HCT116 (cell line): ENCODE data around the gene ZC4H2. TPM values are rescaled to one million over a fixed set of nuclear protein-coding genes. Genes with fewer than 3 reads are reported as not detected.

Source experiments
- ATAC-seq: fragments of 200-7000 bp; cut with Tn5 transposase; 2 replicates; pipeline ENCODE4 v1.9.1; 2020; ENCODE audit warnings: mild to moderate bottlenecking, moderate library complexity
- BruUV-seq: library from RNA; stranded (reverse); fragments of 400-500 nt; replicated peaks from 2 replicates; lab custom pipeline; 2021; lab: Mats Ljungman, UMichigan
- CTCF ChIA-PET: fragments of 300-600 bp; sonication (Branson Sonifier 250); formaldehyde crosslinking; loops from one replicate; lab custom pipeline; 2021; ENCODE audit warnings: antibody characterized with exemption; lab: Charles Lee
- POLR2A ChIA-PET: fragments of 300-600, 350-600 bp; sonication (Branson Sonifier 250); formaldehyde crosslinking; loops from one replicate; lab custom pipeline; 2021; ENCODE audit warnings: antibody characterized with exemption; lab: Charles Lee
- RAD21 ChIA-PET, 2 experiments: fragments of 300-600 bp; sonication (Branson Sonifier 250); formaldehyde crosslinking; loops; one replicate each; lab custom pipeline; 2023; ENCODE audit warnings: low total read pairs in 2 of 2; ENCODE audit not compliant: uncharacterized antibody in 2 of 2, unreplicated experiment in 2 of 2, low non-redundant PET in 1 of 2; lab: Charles Lee
- DNase-seq: peaks from one replicate; pipeline ENCODE4 v3.0.0-alpha.2; 2010; ENCODE audit warnings: low read depth, low spot score
- H2AFZ ChIP-seq: fragments of 200-600 bp; shearing (Covaris generic), sonication (generic); 2 replicates; pipeline ENCODE4 v1.6.1; 2017; ENCODE audit warnings: low read depth, mixed run types, mixed read lengths, antibody characterized with exemption, low read length; ENCODE audit not compliant: poor library complexity, severe bottlenecking
- H3K27ac ChIP-seq: 2 replicates; pipeline ENCODE4 v1.5.1; 2012; ENCODE audit warnings: low read depth, low read length
- H3K27me3 ChIP-seq: fragments of 200-600 bp; sonication (generic); 2 replicates; pipeline ENCODE4 v1.6.1; 2016; ENCODE audit warnings: mixed run types, low read length, mixed read lengths; ENCODE audit not compliant: insufficient read depth
- H3K36me3 ChIP-seq, 2 experiments: fragments of 200-500 bp in 1 of 2; fragments of 200-600 bp in 1 of 2; sonication (Bioruptor generic) in 1 of 2; sonication (generic) in 1 of 2; 2 replicates each; pipeline versions ENCODE4 v1.5.1 to v1.6.1; 2014 to 2016; ENCODE audit warnings: low read length in 2 of 2, inconsistent platforms in 1 of 2, mixed read lengths in 1 of 2, mixed run types in 1 of 2; ENCODE audit not compliant: insufficient read depth in 2 of 2, control insufficient read depth in 1 of 2
- H3K4me1 ChIP-seq, 2 experiments: fragments of 200-600 bp in 1 of 2; sonication (generic) in 1 of 2; 2 replicates each; pipeline versions ENCODE4 v1.5.1 to v1.6.1; 2012 to 2017; ENCODE audit warnings: low read length in 2 of 2, inconsistent platforms in 1 of 2, mild to moderate bottlenecking in 1 of 2, mixed read lengths in 1 of 2, mixed run types in 1 of 2, moderate library complexity in 1 of 2; ENCODE audit not compliant: insufficient read depth in 2 of 2, control insufficient read depth in 1 of 2
- H3K4me2 ChIP-seq: fragments of 200-600 bp; sonication (generic); 2 replicates; pipeline ENCODE4 v1.6.1; 2017; ENCODE audit warnings: mixed run types, low read length, mixed read lengths
- H3K4me3 ChIP-seq, 2 experiments: fragments of 200-600 bp in 1 of 2; sonication (generic) in 1 of 2; replicated peaks in 1 of 2; 2 replicates each; pipeline ENCODE4 v1.5.1; 2011 to 2016; ENCODE audit warnings: low read length in 2 of 2, control low read depth in 1 of 2, low read depth in 1 of 2, mild to moderate bottlenecking in 1 of 2, mixed read lengths in 1 of 2, mixed run types in 1 of 2
- H3K79me2 ChIP-seq: fragments of 200-600 bp; sonication (generic); 2 replicates; pipeline ENCODE4 v1.6.1; 2017; ENCODE audit warnings: mild to moderate bottlenecking, mixed run types, low read length, moderate library complexity, mixed read lengths; ENCODE audit not compliant: insufficient read depth
- H3K9ac ChIP-seq: fragments of 200-600 bp; sonication (generic); 2 replicates; pipeline ENCODE4 v1.6.1; 2016; ENCODE audit warnings: low read length, mixed read lengths
- H3K9me2 ChIP-seq: fragments of 200-600 bp; sonication (generic), shearing (Covaris generic); 2 replicates; pipeline ENCODE4 v1.6.1; 2017; ENCODE audit warnings: mixed run types, mild to moderate bottlenecking, moderate library complexity; ENCODE audit not compliant: insufficient read depth
- H3K9me3 ChIP-seq, 2 experiments: fragments of 200-500 bp in 1 of 2; fragments of 200-600 bp in 1 of 2; sonication (Bioruptor generic) in 1 of 2; sonication (generic) in 1 of 2; 2 replicates each; pipeline ENCODE4 v1.6.1; 2014 to 2017; ENCODE audit warnings: low read length in 2 of 2, mixed read lengths in 2 of 2, inconsistent platforms in 1 of 2, low read depth in 1 of 2, mild to moderate bottlenecking in 1 of 2, mixed run types in 1 of 2, moderate library complexity in 1 of 2; ENCODE audit not compliant: control insufficient read depth in 1 of 2, insufficient read depth in 1 of 2
- H4K20me1 ChIP-seq: fragments of 200-600 bp; sonication (generic), shearing (Covaris generic); 2 replicates; pipeline ENCODE4 v1.6.1; 2017; ENCODE audit warnings: mixed run types, mild to moderate bottlenecking, moderate library complexity; ENCODE audit not compliant: insufficient read depth
- CBX3 ChIP-seq: IDR thresholded peaks from 2 replicates; pipeline ENCODE4 v1.6.1; 2012; ENCODE audit warnings: low read depth
- CTCF ChIP-seq, 3 experiments: fragments of 200-600 bp in 1 of 3; sonication (generic) in 1 of 3; IDR thresholded peaks in 2 of 3; conservative IDR thresholded peaks in 1 of 3; 2 replicates each; pipeline ENCODE4 v1.5.1; 2012 to 2017; ENCODE audit warnings: low read depth in 2 of 3, low read length in 2 of 3, antibody characterized with exemption in 1 of 3, borderline replicate concordance in 1 of 3, control low read depth in 1 of 3, mild to moderate bottlenecking in 1 of 3, mixed read lengths in 1 of 3, mixed run types in 1 of 3, moderate library complexity in 1 of 3; ENCODE audit not compliant: insufficient read depth in 1 of 3
- ELF1 ChIP-seq: IDR thresholded peaks from 2 replicates; pipeline ENCODE4 v1.6.1; 2012; ENCODE audit warnings: low read depth, borderline replicate concordance
- EZH2phosphoT487 ChIP-seq: fragments of 200-600 bp; IDR thresholded peaks from 2 replicates; pipeline ENCODE4 v1.6.1; 2018; ENCODE audit warnings: antibody characterized with exemption, borderline replicate concordance
- POLR2AphosphoS5 ChIP-seq: IDR thresholded peaks from 2 replicates; pipeline ENCODE4 v1.6.1; 2011; ENCODE audit warnings: mild to moderate bottlenecking, low read depth, low read length, moderate library complexity
- RAD21 ChIP-seq: IDR thresholded peaks from 2 replicates; pipeline ENCODE4 v1.6.1; 2012; ENCODE audit warnings: low read depth, mild to moderate bottlenecking
- SIN3A ChIP-seq: IDR thresholded peaks from 2 replicates; pipeline ENCODE4 v1.6.1; 2012; ENCODE audit warnings: low read depth
- SRF ChIP-seq: IDR thresholded peaks from 2 replicates; pipeline ENCODE4 v1.6.1; 2012; ENCODE audit warnings: low read depth
- TCF7L2 ChIP-seq: IDR thresholded peaks from 2 replicates; pipeline ENCODE4 v1.7.0; 2011; ENCODE audit warnings: borderline replicate concordance, inconsistent platforms; ENCODE audit not compliant: insufficient read depth, insufficient read length; ENCODE audit errors: extremely low read depth
- YY1 ChIP-seq: IDR thresholded peaks from 2 replicates; pipeline ENCODE4 v1.6.1; 2011; ENCODE audit warnings: low read length, low read depth, moderate library complexity, mild to moderate bottlenecking; ENCODE audit not compliant: insufficient replicate concordance; ENCODE audit errors: extremely low read depth
- intact Hi-C: fragments of 100-400 bp; cut with micrococcal nuclease; formaldehyde crosslinking; loops from 2 replicates; pipeline ENCODE4 v1.10.0; 2022
- total RNA-seq: library from RNA; stranded (reverse); gene quantifications from one replicate; pipeline ENCODE4 v1.2.1, GENCODE V29; 2021; ENCODE audit not compliant: unreplicated experiment
- TF ChIP-seq, protein P1 (sequence below): IDR thresholded peaks from 2 replicates; pipeline ENCODE4 v1.6.1; 2012; ENCODE audit warnings: low read depth
- TF ChIP-seq, protein P2 (sequence below): IDR thresholded peaks from 2 replicates; pipeline ENCODE4 v1.6.1; 2012

The ZC4H2 gene
- total RNA-seq, 1 experiment from 2014 or later, result 8.8 TPM

- TF ChIP-seq, protein P1, sequence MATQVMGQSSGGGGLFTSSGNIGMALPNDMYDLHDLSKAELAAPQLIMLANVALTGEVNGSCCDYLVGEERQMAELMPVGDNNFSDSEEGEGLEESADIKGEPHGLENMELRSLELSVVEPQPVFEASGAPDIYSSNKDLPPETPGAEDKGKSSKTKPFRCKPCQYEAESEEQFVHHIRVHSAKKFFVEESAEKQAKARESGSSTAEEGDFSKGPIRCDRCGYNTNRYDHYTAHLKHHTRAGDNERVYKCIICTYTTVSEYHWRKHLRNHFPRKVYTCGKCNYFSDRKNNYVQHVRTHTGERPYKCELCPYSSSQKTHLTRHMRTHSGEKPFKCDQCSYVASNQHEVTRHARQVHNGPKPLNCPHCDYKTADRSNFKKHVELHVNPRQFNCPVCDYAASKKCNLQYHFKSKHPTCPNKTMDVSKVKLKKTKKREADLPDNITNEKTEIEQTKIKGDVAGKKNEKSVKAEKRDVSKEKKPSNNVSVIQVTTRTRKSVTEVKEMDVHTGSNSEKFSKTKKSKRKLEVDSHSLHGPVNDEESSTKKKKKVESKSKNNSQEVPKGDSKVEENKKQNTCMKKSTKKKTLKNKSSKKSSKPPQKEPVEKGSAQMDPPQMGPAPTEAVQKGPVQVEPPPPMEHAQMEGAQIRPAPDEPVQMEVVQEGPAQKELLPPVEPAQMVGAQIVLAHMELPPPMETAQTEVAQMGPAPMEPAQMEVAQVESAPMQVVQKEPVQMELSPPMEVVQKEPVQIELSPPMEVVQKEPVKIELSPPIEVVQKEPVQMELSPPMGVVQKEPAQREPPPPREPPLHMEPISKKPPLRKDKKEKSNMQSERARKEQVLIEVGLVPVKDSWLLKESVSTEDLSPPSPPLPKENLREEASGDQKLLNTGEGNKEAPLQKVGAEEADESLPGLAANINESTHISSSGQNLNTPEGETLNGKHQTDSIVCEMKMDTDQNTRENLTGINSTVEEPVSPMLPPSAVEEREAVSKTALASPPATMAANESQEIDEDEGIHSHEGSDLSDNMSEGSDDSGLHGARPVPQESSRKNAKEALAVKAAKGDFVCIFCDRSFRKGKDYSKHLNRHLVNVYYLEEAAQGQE, result no peak
- TF ChIP-seq CTCF (IDR thresholded peaks at IDR 0.05 in 2 of 3, conservative IDR thresholded peaks at IDR 0.05 in 1 of 3; ENCODE audit: borderline replicate concordance in 1 of 3, insufficient read depth in 1 of 3, low read depth in 2 of 3, low read length in 2 of 3) (no peak), RAD21 (no peak), SIN3A (no peak), ELF1 (no peak)
These were observed 41.2 kb upstream of the ZC4H2 start (continued) for GRCh38 chrX:65017451-65017850.

GRCh38 chrX:65014230-65014629 lies 38.0 kb upstream of the ZC4H2 start:
- no peak overlapping the region for H2AFZ ChIP-seq
- no peaks in the 10 kb centered on the region for H3K9me2 ChIP-seq
- POLR2A ChIA-PET, result no interaction called here
- no peak overlapping the region for H3K9ac ChIP-seq
- DNase-seq, result no peak
- ATAC-seq, result no peak
- no peaks in the 10 kb centered on the region for H3K9me3 ChIP-seq
- H3K4me1 ChIP-seq, result no peaks in the 10 kb centered on the region
- H4K20me1 ChIP-seq, result no peaks in the 10 kb centered on the region
- no peak overlapping the region for H3K4me3 ChIP-seq
- H3K36me3 ChIP-seq, result no peaks in the 10 kb centered on the region
- no TSS peak for BruUV-seq
- intact Hi-C loops, result no loop called here
- TF ChIP-seq SRF, result no peak
- no peak for TF ChIP-seq CBX3
- TF ChIP-seq, protein P2, sequence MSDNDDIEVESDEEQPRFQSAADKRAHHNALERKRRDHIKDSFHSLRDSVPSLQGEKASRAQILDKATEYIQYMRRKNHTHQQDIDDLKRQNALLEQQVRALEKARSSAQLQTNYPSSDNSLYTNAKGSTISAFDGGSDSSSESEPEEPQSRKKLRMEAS, result no peak
- TF ChIP-seq RAD21, result no peak
- TF ChIP-seq, protein P1, result no peak
- TF ChIP-seq POLR2AphosphoS5, result no peak
- TF ChIP-seq YY1, result no peak
- no peak for TF ChIP-seq TCF7L2
- TF ChIP-seq ELF1, result no peak
- no peak for TF ChIP-seq EZH2phosphoT487
- TF ChIP-seq, all 23 proteins: peak for 0
- Histone ChIP-seq H3K79me2 (no peaks in the 10 kb centered on the region), H3K27ac (no peak overlapping the region), H3K27me3 (no peaks in the 10 kb centered on the region), H3K4me2 (no peak overlapping the region)
- CTCF ChIA-PET, result no interaction called here
- RAD21 ChIA-PET, result no interaction called here
